Upper lobe of left lung (tissue), 6 donors: Measurements from ENCODE around the gene LYPD4. TPM values are rescaled to one million over a fixed set of nuclear protein-coding genes. Genes with fewer than 3 reads are reported as not detected.

Source experiments
- ATAC-seq, 2 donors: fragments of 200-7000 bp; cut with Tn5 transposase; one replicate each; pipeline ENCODE4 v1.9.1; 2022; ENCODE audit warnings: mild to moderate bottlenecking in 2 of 2, moderate library complexity in 2 of 2; ENCODE audit not compliant: low FRiP score in 2 of 2
- DNase-seq, 2 donors: peaks; one replicate each; pipeline ENCODE4 v3.0.0-alpha.2; 2019 to 2020
- H3K27ac ChIP-seq, 4 donors: fragments of 200-600 bp; sonication (generic); one replicate each; pipeline ENCODE4 v1.5.1; 2016 to 2019
- H3K27me3 ChIP-seq, 4 donors: fragments of 200-600 bp; sonication (generic); one replicate each; pipeline ENCODE4 v1.5.1; 2017 to 2019
- H3K36me3 ChIP-seq, 4 donors: fragments of 200-600 bp; sonication (generic); one replicate each; pipeline ENCODE4 v1.5.1; 2016 to 2019
- H3K4me1 ChIP-seq, 4 donors: fragments of 200-600 bp; sonication (generic); one replicate each; pipeline ENCODE4 v1.5.1; 2018 to 2019
- H3K4me3 ChIP-seq, 4 donors: fragments of 200-600 bp; sonication (generic); one replicate each; pipeline ENCODE4 v1.5.1; 2017 to 2019; ENCODE audit warnings: mild to moderate bottlenecking in 2 of 4, moderate library complexity in 1 of 4
- H3K9me3 ChIP-seq, 4 donors: fragments of 200-600 bp; sonication (generic); one replicate each; pipeline ENCODE4 v1.5.1; 2018 to 2019
- CTCF ChIP-seq, 6 experiments: fragments of 450-650 bp in 4 of 6; fragments of 200-600 bp in 2 of 6; sonication (generic) in 2 of 6; IDR thresholded peaks; one replicate each; pipeline ENCODE4 v1.5.1; 2016 to 2019; ENCODE audit warnings: antibody characterized with exemption in 6 of 6
- EP300 ChIP-seq, 4 donors: sonication (generic); formaldehyde crosslinking; IDR thresholded peaks; one replicate each; pipeline ENCODE4 v1.5.1; 2017; ENCODE audit warnings: antibody characterized with exemption in 4 of 4, control low read depth in 2 of 4
- POLR2A ChIP-seq, 4 donors: fragments of 450-650 bp; IDR thresholded peaks; one replicate each; pipeline ENCODE4 v1.5.1; 2016 to 2017; ENCODE audit warnings: antibody characterized with exemption in 4 of 4, mild to moderate bottlenecking in 2 of 4
- POLR2AphosphoS5 ChIP-seq, 2 donors: sonication (generic); formaldehyde crosslinking; IDR thresholded peaks; one replicate each; pipeline ENCODE4 v1.5.1; 2017; ENCODE audit warnings: antibody characterized with exemption in 2 of 2
- WGBS, 2 donors: methylation state at CpG; one replicate each; pipeline ENCODE4 v1.1.5; 2017 to 2018; 5-methylcytosine and 5-hydroxymethylcytosine counted together
- total RNA-seq, 6 donors: library from RNA; depleted of rRNA in 4 of 6; stranded (reverse); fragments of >200 nt in 4 of 6; gene quantifications; one replicate each; pipeline versions ENCODE4 v1.1.0 to v1.2.1, GENCODE V29; 2016 to 2021
- donor health status: DM: no; HTN: no; CAD: no; lungs with moderate emphysema.
- donor health status: DM: no; HTN: yes; CAD: no; lungs with severe emphysema.

LYPD4 gene
- total RNA-seq, 6 donors from 2014 or later = not detected

GRCh38 chr19:41889896-41890295 lies 45.4 kb upstream of the LYPD4 start:
- Histone ChIP-seq H3K27ac (no peak overlapping the region), H3K4me3 (no peak overlapping the region), H3K27me3 (no peaks in the 10 kb centered on the region), H3K36me3 (peaks cover 12 to 64% (median 52%) of the 10 kb centered on the region in 4 donors), H3K9me3 (no peaks in the 10 kb centered on the region), H3K4me1 (peaks cover 40 to 57% (median 42%) of the 10 kb centered on the region in 4 donors)
- ATAC-seq = no peak
- TF ChIP-seq POLR2AphosphoS5 (IDR thresholded peaks at IDR 0.05) = no peak
- TF ChIP-seq EP300 (IDR thresholded peaks at IDR 0.05) = no peak
- no peak for TF ChIP-seq POLR2A (IDR thresholded peaks at IDR 0.05)
- TF ChIP-seq CTCF (IDR thresholded peaks at IDR 0.05) = no peak
- DNase-seq = no peak
- 84 to 92% methylated on average over 8 of the region's 8 CpGs for WGBS, 2 donors

GRCh38 chr19:41888926-41889325 lies 44.4 kb upstream of the LYPD4 start:
- ATAC-seq = no peak
- peaks cover 6 to 54% (median 42%) of the 10 kb centered on the region in 4 donors for H3K36me3 ChIP-seq
- 69 to 78% methylated on average over 12 of the region's 12 CpGs for WGBS, 2 donors

GRCh38 chr19:41887711-41888382 lies 43.4 kb upstream of the LYPD4 start:
- DNase-seq = peak; percentile 85 to 91
- H3K4me3 ChIP-seq = peak overlapping the region in 3 of 4 donors; percentile 9 to 37 (median 35)
- H3K27ac ChIP-seq = peak overlapping the region; percentile 47 to 97 (median 76)
- no peaks in the 10 kb centered on the region for H3K9me3 ChIP-seq
- WGBS, 2 donors = 35 to 42% methylated on average over 6 to 17 of the region's 17 CpGs
- peaks cover 44 to 61% (median 47%) of the 10 kb centered on the region in 4 donors for H3K4me1 ChIP-seq
- ATAC-seq = peak; percentile 7 to 90
- peak in 1 of 4 donors; percentile 34 for TF ChIP-seq POLR2A (IDR thresholded peaks at IDR 0.05)
- no peak for TF ChIP-seq EP300 (IDR thresholded peaks at IDR 0.05)
- TF ChIP-seq CTCF (IDR thresholded peaks at IDR 0.05) = peak in 3 of 6 experiments; percentile 19 to 43 (median 24)
- peak in 1 of 2 donors; percentile 49 for TF ChIP-seq POLR2AphosphoS5 (IDR thresholded peaks at IDR 0.05)
- H3K27me3 ChIP-seq = no peaks in the 10 kb centered on the region
- peaks cover 5 to 50% (median 39%) of the 10 kb centered on the region in 4 donors for H3K36me3 ChIP-seq

More at GRCh38 chr19:41888926-41889325, 44.4 kb upstream of the LYPD4 start:
- Histone ChIP-seq H3K4me3 (no peak overlapping the region), H3K4me1 (peaks cover 44 to 63% (median 47%) of the 10 kb centered on the region in 4 donors), H3K27ac (peak overlapping the region; percentile 47 to 97 (median 76)), H3K27me3 (no peaks in the 10 kb centered on the region), H3K9me3 (no peaks in the 10 kb centered on the region)
- peak; percentile 45 to 56 for DNase-seq
- TF ChIP-seq POLR2A (IDR thresholded peaks at IDR 0.05) (no peak), POLR2AphosphoS5 (IDR thresholded peaks at IDR 0.05) (peak in 1 of 2 donors; percentile 7)

- peaks cover 5 to 41% (median 31%) of the 10 kb centered on the region in 4 donors for H3K36me3 ChIP-seq
- TF ChIP-seq POLR2A (IDR thresholded peaks at IDR 0.05) = peak in 1 of 4 donors; percentile 4
- no peak for TF ChIP-seq POLR2AphosphoS5 (IDR thresholded peaks at IDR 0.05)
- H3K27me3 ChIP-seq = no peaks in the 10 kb centered on the region
- 37 to 55% methylated on average over 13 of the region's 13 CpGs for WGBS, 2 donors
- ATAC-seq (no peak), DNase-seq (no peak)
- H3K4me3 ChIP-seq = peak overlapping the region in 3 of 4 donors; percentile 9 to 37 (median 35)
- no peaks in the 10 kb centered on the region for H3K9me3 ChIP-seq
- peak overlapping the region; percentile 47 to 97 (median 76) for H3K27ac ChIP-seq
- H3K4me1 ChIP-seq = peaks cover 46 to 64% (median 51%) of the 10 kb centered on the region in 4 donors
Measured at GRCh38 chr19:41886761-41887710, 42.6 kb upstream of the LYPD4 start.

GRCh38 chr19:41883821-41884733 lies 39.6 kb upstream of the LYPD4 start:
- Histone ChIP-seq H3K9me3 (no peaks in the 10 kb centered on the region), H3K27ac (peak overlapping the region; percentile 92 to 98 (median 96)), H3K4me1 (peaks cover 48 to 67% (median 52%) of the 10 kb centered on the region in 4 donors), H3K27me3 (no peaks in the 10 kb centered on the region), H3K4me3 (peak overlapping the region; percentile 76 to 100 (median 96)), H3K36me3 (peaks cover 0 to 13% (median 8%) of the 10 kb centered on the region in 4 donors)
- DNase-seq (peak; percentile 97 to 98), ATAC-seq (peak; percentile 96 to 97)
- 1% methylated on average over 16 to 53 of the region's 66 CpGs for WGBS, 2 donors
- TF ChIP-seq EP300 (IDR thresholded peaks at IDR 0.05) (no peak), POLR2AphosphoS5 (IDR thresholded peaks at IDR 0.05) (peak; percentile 76 to 87), POLR2A (IDR thresholded peaks at IDR 0.05) (peak in 2 of 4 donors; percentile 36 to 81), CTCF (IDR thresholded peaks at IDR 0.05) (peak in 3 of 6 experiments; percentile 7 to 28 (median 17))
